Measurements from ENCODE around the gene OMP.

GRCh38 chr11:77067861-77068443, 34.7 kb upstream of the OMP start:
- TF ChIP-seq ZNF48 (tag by site-specific recombination; IDR thresholded peaks at IDR 0.05) (no peak), ZFP3 (tag by site-specific recombination; IDR thresholded peaks at IDR 0.05; ENCODE audit: low read depth) (no peak), ZNF510 (tag by site-specific recombination; IDR thresholded peaks at IDR 0.05; ENCODE audit: insufficient replicate concordance) (no peak)
